Activated T-cell treated with anti-CD3 and anti-CD28 coated beads, Interleukin-2, amount 50 U/mL, for 4 hours (primary cell): ENCODE measurements around the gene CPA5. TPM values are rescaled to one million over a fixed set of nuclear protein-coding genes. Genes with fewer than 3 reads are reported as not detected.

Experiments used
- ATAC-seq, 2 donors: fragments of 200-7000 bp; cut with Tn5 transposase; one replicate each; pipeline ENCODE4 v1.10.0; 2021
- DNase-seq: peaks from one replicate; pipeline ENCODE4 v3.0.0-alpha.2; 2020
- H3K27me3 Mint-ChIP-seq: one replicate; pipeline ENCODE4 v1.8.0; 2021; ENCODE audit warnings: low read depth, mixed read lengths
- H3K36me3 Mint-ChIP-seq: one replicate; pipeline ENCODE4 v1.8.0; 2022; ENCODE audit warnings: mixed read lengths; ENCODE audit not compliant: insufficient read depth
- H3K4me1 Mint-ChIP-seq: one replicate; pipeline ENCODE4 v1.8.0; 2021; ENCODE audit warnings: low read depth, mixed read lengths
- H3K4me3 Mint-ChIP-seq: one replicate; pipeline ENCODE4 v1.8.0; 2021; ENCODE audit warnings: mild to moderate bottlenecking, moderate library complexity, mixed read lengths
- H3K9me3 Mint-ChIP-seq: one replicate; pipeline ENCODE4 v1.8.0; 2021; ENCODE audit warnings: mixed read lengths
- total RNA-seq, 3 donors: library from RNA; stranded (reverse); gene quantifications; one replicate each; pipeline ENCODE4 v1.2.1, GENCODE V29; 2021

The CPA5 gene
- total RNA-seq, 3 donors from 2014 or later: 1.0 TPM; not detected in 2

DNA sequence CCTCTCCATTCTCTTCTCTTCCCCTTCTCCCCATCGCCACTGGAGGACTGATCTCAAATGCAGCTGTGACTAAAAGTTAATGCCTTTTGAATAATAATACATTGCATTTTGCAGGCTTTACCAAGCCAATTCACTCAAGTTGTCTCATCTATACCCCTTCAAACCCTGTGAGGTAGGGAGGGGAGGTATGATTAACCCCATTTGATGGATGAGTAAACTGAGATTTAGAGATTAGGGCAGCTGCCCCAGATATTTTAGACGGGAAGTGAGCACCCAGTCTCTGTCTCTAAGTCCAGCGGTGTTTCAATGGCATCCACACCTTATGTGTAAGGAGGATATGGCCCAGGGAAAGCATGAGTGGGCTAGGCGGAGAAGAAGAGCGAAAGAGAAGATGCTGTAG, 1.1 kb downstream of the CPA5 start:
- Mint-ChIP-seq H3K36me3 (no peaks in the 10 kb centered on the region), H3K4me3 (no peak overlapping the region), H3K4me1 (peaks cover 3% of the 10 kb centered on the region), H3K9me3 (no peaks in the 10 kb centered on the region), H3K27me3 (peaks cover 4% of the 10 kb centered on the region)
- DNase-seq (no peak), ATAC-seq (no peak)

DNA sequence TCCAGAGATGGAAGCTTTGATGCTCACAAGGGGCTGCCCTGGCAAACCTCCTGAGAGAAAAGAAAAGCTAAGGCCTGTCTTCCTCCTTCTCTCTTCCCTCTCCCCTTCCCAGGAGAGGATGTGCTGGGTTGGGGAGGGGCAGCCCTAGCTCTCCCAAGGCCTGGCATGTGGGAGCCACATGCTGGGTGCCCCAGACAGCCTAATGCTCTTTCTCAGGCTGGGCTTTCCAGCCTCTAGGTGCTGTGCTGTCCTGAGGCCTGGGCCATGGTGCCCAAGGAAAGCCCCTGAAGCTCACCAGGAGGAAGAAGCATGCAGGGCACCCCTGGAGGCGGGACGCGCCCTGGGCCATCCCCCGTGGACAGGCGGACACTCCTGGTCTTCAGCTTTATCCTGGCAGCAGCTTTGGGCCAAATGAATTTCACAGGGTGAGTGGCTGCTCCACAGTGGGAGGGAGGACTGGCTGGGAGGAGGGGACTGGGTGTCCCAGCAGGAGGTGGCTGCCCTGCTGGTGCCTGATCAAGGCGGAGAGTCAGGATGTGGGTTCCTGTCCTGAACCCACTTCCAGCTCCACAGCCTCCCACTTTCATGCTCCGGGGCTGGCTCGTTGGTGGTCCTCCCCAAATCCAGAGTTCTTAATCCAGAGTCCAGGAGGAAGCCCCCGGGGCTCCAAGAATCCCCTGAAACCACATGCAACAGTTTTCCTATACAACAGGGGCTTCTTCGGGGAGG, 1.7 kb downstream of the CPA5 start:
- Mint-ChIP-seq H3K4me1 (peaks cover 8% of the 10 kb centered on the region), H3K9me3 (no peaks in the 10 kb centered on the region), H3K4me3 (no peak overlapping the region), H3K36me3 (no peaks in the 10 kb centered on the region), H3K27me3 (peaks cover 8% of the 10 kb centered on the region)
- DNase-seq: no peak
- no peak for ATAC-seq

DNA sequence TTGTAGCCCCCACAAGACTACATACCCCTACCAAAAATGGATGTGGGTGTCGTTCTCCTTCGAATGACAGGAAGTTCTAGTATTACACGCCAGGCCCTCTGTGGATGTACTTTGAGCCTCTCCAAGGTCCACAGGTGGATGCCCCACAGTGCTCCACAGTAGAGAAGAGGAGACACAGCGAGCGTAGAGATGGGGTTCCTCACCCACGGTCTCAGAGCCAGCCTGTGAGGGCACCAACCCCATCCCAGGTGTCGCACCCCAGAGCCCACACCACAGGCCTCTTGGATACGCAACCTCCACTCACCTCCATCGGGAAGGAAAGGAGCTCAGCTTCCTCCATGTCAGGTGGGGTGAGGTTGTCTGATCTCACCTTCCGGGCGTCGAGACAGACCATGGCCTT, 2.3 kb downstream of the CPA5 start:
- H3K4me1 Mint-ChIP-seq: peaks cover 10% of the 10 kb centered on the region
- DNase-seq: no peak
- no peak for ATAC-seq
- H3K36me3 Mint-ChIP-seq: no peaks in the 10 kb centered on the region
- H3K9me3 Mint-ChIP-seq: no peaks in the 10 kb centered on the region
- H3K27me3 Mint-ChIP-seq: peaks cover 10% of the 10 kb centered on the region
- H3K4me3 Mint-ChIP-seq: no peak overlapping the region

DNA sequence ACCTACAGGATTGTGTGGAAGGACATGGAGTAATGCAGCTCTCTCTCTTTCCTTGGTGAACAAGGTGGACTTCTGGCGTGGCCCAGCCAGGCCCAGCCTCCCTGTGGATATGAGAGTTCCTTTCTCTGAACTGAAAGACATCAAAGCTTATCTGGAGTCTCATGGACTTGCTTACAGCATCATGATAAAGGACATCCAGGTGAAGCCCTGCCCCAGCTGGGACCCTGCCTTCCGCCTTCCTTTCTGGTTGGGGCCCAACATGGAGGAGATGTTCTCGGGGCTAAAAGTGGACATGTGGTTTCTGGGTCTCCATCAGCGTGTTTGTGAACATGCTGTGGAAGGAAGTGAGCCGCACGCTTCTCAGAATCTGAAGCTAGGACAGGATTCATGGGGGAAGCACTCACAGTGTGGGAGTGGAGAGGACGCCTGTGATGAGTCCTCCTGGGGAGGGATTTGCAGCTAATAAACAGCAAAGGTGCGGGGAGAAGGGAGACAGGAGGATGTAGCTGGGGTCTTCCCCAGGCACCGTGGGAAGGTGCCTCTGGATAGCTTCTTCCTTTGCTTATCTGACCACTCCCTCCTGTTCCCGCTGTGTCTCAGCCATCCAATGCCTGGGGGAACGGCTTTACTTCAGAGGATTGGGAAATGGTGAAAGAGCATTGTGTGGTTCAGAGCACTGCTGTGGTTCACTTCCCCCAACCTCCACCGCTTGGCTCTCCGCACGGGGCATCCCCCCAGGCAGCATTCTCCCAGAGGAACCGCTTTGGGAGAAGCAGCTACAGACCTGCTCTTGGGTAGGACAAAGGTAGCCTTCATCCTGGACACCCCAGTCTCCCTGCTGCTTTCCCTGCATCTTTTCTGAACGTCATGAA, 5.5 kb downstream of the CPA5 start:
- Mint-ChIP-seq H3K9me3 (no peaks in the 10 kb centered on the region), H3K36me3 (no peaks in the 10 kb centered on the region)
- no peak for ATAC-seq

DNA sequence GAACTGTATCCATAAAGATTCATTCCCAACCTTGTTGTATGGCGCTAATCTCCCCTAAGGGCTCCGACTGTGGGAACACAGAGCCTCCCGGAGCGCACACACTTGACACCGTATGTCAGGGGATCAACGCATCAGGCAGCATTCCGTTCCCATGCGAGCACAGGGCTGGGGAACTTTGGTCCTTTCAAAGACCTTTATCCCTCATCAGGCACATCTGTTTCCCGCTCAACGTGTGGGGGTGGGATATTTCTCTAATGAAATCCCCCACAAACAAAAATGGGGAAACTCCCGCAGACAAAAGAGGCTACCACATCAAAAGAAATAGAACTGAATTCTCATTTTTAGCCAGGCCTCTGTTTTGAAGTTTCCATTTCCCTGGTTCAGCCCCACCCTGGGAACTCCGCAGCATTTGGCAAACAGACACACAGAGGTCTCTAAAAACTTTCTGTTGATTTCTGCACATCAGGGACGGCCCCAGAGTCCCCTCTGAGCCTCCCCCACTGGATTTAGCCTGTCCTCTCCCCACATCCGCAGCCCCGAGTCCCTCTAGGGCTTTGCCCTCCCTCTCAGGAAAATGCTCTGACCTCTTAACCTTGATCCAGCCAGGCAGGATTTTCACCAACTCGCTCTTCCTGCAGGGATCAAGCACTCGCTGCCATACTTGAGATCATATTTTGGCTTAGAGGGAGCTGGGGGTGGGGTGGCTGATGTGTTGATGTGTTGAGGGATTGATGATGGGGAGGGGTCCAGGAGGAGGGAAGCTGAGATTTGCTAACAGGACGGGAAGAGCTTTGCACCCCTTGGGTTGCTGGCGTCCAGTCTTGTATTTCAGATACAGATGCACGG, 6.6 kb downstream of the CPA5 start:
- no peak for DNase-seq
- Mint-ChIP-seq H3K4me1 (peaks cover 10% of the 10 kb centered on the region), H3K4me3 (no peak overlapping the region), H3K27me3 (peaks cover 10% of the 10 kb centered on the region), H3K9me3 (no peaks in the 10 kb centered on the region), H3K36me3 (no peaks in the 10 kb centered on the region)
- ATAC-seq: peak in 1 of 2 donors; percentile 30

More for the DNA sequence above, 5.5 kb downstream of the CPA5 start:
- peaks cover 10% of the 10 kb centered on the region for H3K4me1 Mint-ChIP-seq
- H3K27me3 Mint-ChIP-seq: peaks cover 10% of the 10 kb centered on the region
- DNase-seq: no peak
- H3K4me3 Mint-ChIP-seq: no peak overlapping the region

DNA sequence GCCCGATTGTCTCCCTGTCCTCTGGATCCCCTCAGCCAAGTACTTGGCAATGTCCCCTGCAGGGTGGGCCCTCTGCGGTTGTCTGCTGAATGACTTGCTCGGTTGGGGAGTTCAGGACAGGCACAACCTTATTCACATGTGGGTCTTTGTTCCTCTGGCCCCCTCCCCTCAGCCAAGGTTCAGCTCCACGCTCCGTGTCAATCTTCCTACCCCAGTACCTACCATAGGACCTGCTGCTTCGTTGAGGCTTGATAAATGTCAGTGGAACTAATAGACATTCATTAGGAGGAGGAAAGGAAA, 7.1 kb downstream of the CPA5 start:
- DNase-seq (no peak), ATAC-seq (no peak)
- Mint-ChIP-seq H3K9me3 (no peaks in the 10 kb centered on the region), H3K4me1 (peaks cover 10% of the 10 kb centered on the region), H3K4me3 (no peak overlapping the region), H3K27me3 (peaks cover 10% of the 10 kb centered on the region), H3K36me3 (no peaks in the 10 kb centered on the region)

DNA sequence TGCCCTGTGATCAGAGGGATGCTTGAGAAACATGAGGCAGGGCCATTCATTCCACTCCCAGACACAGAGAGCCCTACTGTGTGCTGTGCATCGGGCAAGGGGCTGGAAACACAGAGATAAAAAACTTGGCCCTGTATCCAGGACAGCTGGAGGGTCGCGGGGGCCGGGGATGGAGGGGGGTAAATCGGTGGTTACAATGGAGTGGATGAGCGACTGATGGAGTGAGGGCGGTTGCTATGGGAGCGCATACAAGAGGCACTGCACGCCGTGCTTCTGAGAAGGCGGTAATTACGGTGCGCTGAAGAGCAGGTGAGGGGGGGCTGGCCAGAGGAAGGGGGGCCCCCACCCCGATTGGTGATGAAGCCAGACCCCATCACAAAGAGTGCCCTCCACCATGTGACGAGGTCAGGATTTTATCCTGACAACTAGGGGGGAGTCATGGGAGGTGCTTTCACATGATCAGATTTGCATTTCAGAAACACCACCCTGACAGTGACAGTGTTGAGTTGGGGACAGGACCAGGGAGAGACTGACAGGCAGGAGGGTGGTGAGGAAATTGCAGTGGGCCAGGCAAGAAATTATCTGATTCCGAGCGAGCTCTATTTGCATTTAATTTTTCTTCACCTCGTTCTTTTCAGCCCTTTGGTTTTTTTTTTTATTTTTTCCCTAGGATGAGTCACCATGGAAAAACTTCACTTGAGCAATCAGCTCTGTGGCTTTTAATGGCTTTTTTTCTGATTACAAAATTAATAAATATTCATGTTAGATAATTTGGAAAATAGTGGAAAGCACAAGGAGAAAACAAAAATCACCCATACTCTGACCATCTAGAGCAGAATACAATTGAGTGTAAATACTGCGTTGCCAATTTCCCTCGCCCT, 7.8 kb downstream of the CPA5 start:
- no peak overlapping the region for H3K4me3 Mint-ChIP-seq
- H3K36me3 Mint-ChIP-seq: no peaks in the 10 kb centered on the region
- H3K9me3 Mint-ChIP-seq: no peaks in the 10 kb centered on the region
- H3K4me1 Mint-ChIP-seq: peaks cover 10% of the 10 kb centered on the region
- H3K27me3 Mint-ChIP-seq: peaks cover 10% of the 10 kb centered on the region
- ATAC-seq: no peak
- DNase-seq: no peak

DNA sequence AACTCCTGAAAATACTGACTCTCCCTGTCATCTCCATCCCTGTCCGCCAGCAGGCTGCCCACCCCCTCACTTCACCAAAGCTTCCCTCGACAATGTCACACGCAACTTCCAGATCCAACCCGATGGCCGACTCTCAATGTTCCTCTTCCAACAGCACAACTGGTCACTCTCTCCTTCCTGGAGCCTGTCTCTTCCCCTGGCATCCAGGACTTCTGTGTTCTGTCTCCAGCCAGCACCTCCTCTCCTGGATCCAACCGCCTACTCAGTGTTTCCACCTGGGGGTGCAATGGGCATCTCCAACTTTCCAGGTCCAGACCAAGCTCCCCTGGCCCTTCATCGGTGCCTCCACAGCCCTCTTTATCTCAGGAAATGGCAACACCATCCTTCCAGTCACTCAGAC, 8.6 kb downstream of the CPA5 start:
- Mint-ChIP-seq H3K4me1 (peaks cover 10% of the 10 kb centered on the region), H3K27me3 (peaks cover 8% of the 10 kb centered on the region), H3K36me3 (no peaks in the 10 kb centered on the region), H3K9me3 (no peaks in the 10 kb centered on the region), H3K4me3 (no peak overlapping the region)
- DNase-seq: no peak
- ATAC-seq: no peak

DNA sequence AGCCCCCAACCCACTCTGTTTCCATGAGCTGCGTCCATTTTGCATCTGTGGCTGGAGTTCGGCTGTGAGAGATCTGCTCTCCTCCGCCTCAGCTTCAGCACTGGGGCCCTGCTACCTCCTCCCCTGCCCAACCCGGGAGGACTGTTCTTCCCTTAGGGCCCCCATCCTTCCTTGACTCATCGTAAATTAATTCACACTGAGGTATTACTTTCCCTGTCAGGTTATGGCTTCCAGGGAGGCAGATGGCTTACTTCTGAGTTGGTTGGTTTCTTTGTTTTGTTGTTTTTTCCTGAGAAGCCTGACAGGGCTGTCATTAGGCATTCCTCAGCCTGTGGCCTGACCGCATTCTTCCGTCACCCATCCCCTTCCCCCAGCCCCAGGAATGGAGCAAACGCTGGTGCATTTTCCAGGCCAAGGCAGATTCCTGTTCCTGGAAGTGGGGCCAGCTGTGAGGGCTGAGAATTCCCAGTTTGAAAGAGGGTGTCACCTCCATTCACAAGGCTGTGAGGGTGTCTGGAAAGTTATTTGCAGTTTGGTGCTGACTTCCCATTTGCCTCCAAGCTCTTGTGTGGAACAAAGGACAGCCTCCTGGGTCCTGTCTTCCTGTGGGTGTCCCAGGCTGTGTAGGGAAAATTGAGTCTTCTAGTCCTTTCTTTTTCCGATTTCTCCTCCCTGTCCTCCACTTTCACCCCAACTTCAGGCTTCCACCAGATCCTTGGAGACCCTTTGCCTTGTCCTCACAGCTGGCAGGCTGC, 11.7 kb downstream of the CPA5 start:
- H3K4me3 Mint-ChIP-seq: no peak overlapping the region
- peaks cover 2% of the 10 kb centered on the region for H3K27me3 Mint-ChIP-seq
- ATAC-seq: no peak
- H3K9me3 Mint-ChIP-seq: peaks cover 8% of the 10 kb centered on the region
- no peaks in the 10 kb centered on the region for H3K36me3 Mint-ChIP-seq
- no peak for DNase-seq
- peaks cover 3% of the 10 kb centered on the region for H3K4me1 Mint-ChIP-seq

DNA sequence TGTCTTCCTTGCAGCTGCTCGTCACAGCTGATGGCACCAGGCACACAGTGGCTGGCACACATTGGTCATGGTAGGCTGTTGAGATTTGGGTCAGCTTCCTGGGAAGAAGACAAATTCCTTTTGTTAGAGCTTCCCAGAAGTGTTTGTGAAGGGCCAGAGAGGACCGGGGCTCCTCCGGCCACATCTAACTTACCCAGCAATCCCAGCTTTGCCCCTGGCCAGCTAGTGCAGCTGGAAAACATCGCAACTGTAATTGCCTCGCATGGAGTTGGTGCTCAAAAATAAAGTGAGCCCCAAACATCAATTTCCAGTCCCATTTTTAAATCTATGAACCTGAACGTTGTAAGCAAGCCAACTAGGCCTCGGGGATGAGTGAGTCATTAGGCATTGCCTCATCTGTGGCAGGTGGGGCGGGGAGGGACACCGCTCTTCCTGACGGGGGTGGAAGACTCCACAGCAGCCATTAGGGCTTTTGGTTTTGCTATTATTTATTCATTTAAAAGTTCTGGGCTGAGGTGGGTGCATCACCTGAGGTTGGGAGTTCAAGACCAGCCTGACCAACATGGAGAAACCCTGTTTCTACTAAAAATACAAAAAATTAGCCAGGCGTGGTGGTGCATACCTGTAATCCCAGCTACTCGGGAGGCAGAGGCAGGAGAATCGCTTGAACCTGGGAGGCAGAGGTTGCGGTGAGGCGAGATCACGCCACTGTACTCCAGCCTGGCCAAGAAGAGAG, 12.4 kb downstream of the CPA5 start:
- ATAC-seq: no peak
- Mint-ChIP-seq H3K4me3 (no peak overlapping the region), H3K4me1 (no peaks in the 10 kb centered on the region), H3K9me3 (peaks cover 8% of the 10 kb centered on the region), H3K36me3 (no peaks in the 10 kb centered on the region), H3K27me3 (no peaks in the 10 kb centered on the region)
- DNase-seq: no peak

DNA sequence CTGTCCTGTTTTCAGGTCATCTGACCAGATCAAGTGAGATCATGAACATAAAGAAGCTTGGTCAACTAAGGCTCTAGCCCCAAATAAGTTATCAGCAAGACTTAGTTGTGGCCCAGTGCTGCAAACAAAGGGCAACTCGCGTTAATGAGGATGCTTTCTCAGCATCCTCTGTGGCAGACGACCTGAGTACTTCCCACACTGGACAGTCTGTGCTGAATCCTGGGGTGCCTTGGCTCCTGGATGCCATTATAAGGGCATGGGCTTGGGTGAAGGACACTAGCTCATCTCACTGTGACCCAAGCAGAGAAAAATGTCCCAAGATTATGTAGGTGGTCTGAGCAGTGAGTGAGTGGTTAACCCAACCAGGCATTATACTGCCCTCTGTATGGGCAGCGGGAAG, 13.9 kb downstream of the CPA5 start:
- H3K36me3 Mint-ChIP-seq: no peaks in the 10 kb centered on the region
- H3K27me3 Mint-ChIP-seq: no peaks in the 10 kb centered on the region
- ATAC-seq (no peak), DNase-seq (no peak)
- H3K4me1 Mint-ChIP-seq: no peaks in the 10 kb centered on the region
- H3K9me3 Mint-ChIP-seq: peaks cover 8% of the 10 kb centered on the region
- H3K4me3 Mint-ChIP-seq: no peak overlapping the region

DNA sequence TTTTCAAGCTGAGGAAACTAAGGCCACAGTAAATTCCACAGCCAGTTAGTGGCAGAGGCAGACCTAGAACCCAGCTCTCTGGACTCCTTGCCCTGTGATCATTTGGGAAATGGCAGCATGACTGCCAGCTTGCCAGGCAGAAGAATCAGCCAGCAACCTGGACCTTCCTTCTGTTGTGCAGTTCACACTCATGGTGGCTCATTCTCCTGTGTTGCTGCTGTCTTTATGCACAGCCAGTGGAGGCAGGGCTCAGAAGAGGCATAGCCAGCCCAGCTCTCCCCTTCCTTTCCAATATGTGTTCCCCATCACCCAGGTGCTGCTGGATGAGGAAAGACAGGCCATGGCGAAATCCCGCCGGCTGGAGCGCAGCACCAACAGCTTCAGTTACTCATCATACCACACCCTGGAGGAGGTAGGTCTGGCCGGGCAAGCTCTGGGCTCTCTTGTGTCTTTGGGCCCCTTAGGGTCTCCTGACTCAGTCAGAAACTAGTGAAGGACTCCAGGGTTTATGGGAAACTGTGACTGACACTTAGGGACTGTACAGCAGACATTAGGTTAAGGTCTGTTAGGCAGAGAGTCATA, 14.8 kb downstream of the CPA5 start:
- no peak overlapping the region for H3K4me3 Mint-ChIP-seq
- H3K36me3 Mint-ChIP-seq: no peaks in the 10 kb centered on the region
- no peaks in the 10 kb centered on the region for H3K27me3 Mint-ChIP-seq
- no peak for ATAC-seq
- no peak for DNase-seq
- no peaks in the 10 kb centered on the region for H3K4me1 Mint-ChIP-seq
- H3K9me3 Mint-ChIP-seq: peaks cover 8% of the 10 kb centered on the region
